ENCODE results near the gene RBFOX2. TPM values are rescaled to one million over a fixed set of nuclear protein-coding genes. Genes with fewer than 3 reads are reported as not detected.

RBFOX2 gene
- total RNA-seq, 1 donor from 2014 or later = 70.0 TPM

GRCh38 chr22:35725521-35725920 lies 303.1 kb downstream of the RBFOX2 start:
- DNase-seq (ENCODE audit: extremely low spot score in 2 of 2) = no peak
- no peak for TF ChIP-seq POLR2A (IDR thresholded peaks at IDR 0.05)
- no peak for TF ChIP-seq POLR2AphosphoS5 (IDR thresholded peaks at IDR 0.05; ENCODE audit: insufficient read depth in 1 of 2, low read depth in 1 of 2)
- no peak for TF ChIP-seq CTCF (IDR thresholded peaks at IDR 0.05)
- intact Hi-C loops (cut with DNase I) = no loop called here

GRCh38 chr22:35721960-35722359 lies 306.7 kb downstream of the RBFOX2 start:
- no peaks in the 10 kb centered on the region for H3K27me3 ChIP-seq
- no peak overlapping the region for H3K27ac ChIP-seq
- no peaks in the 10 kb centered on the region for H3K9me3 ChIP-seq
- no peak for DNase-seq (ENCODE audit: extremely low spot score in 2 of 2)
- no peaks in the 10 kb centered on the region for H3K36me3 ChIP-seq
- intact Hi-C loops (cut with DNase I) = no loop called here
- no peaks in the 10 kb centered on the region for H3K4me1 ChIP-seq
- H3K4me3 ChIP-seq = no peak overlapping the region
- TF ChIP-seq POLR2AphosphoS5 (IDR thresholded peaks at IDR 0.05; ENCODE audit: insufficient read depth in 1 of 2, low read depth in 1 of 2) (no peak), CTCF (IDR thresholded peaks at IDR 0.05) (no peak)

More at GRCh38 chr22:35725521-35725920, 303.1 kb downstream of the RBFOX2 start:
- Histone ChIP-seq H3K27ac (no peak overlapping the region), H3K9me3 (no peaks in the 10 kb centered on the region), H3K4me1 (no peaks in the 10 kb centered on the region), H3K36me3 (no peaks in the 10 kb centered on the region), H3K4me3 (no peak overlapping the region), H3K27me3 (no peaks in the 10 kb centered on the region)

DNA sequence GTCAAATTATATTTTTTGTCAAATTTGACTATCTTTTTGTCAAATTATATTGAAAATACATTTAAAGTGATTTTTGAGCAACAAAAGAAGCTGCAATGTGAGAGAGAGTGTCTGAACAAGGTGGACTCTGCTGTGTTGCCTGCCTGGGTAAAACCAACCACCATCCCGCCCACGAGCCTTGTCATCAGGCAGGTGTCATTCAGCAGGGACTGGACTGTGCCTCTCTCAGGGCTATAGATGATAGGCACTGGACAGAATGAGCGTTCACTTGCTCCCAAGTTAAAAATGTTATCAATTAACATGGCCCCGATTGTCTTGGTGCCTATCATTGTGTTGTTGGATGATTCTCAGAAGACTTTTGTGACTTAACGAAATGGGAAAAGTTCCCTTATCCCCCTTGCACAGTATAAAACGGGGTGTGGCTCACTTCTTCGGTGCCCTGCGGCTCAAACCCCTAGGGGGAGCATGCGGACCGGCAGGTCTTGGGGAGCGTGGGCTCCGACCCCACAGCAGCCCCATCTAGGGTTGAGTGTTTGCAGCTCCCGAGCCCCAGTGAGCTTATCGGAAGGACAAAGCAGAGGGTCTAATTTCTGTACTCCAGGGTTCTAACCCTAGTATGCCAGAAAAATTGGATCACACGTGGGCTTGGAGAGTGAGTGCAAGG lies 309.3 kb downstream of the RBFOX2 start:
- TF ChIP-seq POLR2AphosphoS5 (IDR thresholded peaks at IDR 0.05; ENCODE audit: insufficient read depth in 1 of 2, low read depth in 1 of 2) (no peak), CTCF (IDR thresholded peaks at IDR 0.05) (no peak), POLR2A (IDR thresholded peaks at IDR 0.05) (no peak)
- Histone ChIP-seq H3K4me3 (no peak overlapping the region), H3K36me3 (no peaks in the 10 kb centered on the region), H3K9me3 (no peaks in the 10 kb centered on the region), H3K27ac (no peak overlapping the region), H3K27me3 (no peaks in the 10 kb centered on the region), H3K4me1 (no peaks in the 10 kb centered on the region)
- no peak for DNase-seq (ENCODE audit: extremely low spot score in 2 of 2)
- intact Hi-C loops (cut with DNase I) = no loop called here

DNA sequence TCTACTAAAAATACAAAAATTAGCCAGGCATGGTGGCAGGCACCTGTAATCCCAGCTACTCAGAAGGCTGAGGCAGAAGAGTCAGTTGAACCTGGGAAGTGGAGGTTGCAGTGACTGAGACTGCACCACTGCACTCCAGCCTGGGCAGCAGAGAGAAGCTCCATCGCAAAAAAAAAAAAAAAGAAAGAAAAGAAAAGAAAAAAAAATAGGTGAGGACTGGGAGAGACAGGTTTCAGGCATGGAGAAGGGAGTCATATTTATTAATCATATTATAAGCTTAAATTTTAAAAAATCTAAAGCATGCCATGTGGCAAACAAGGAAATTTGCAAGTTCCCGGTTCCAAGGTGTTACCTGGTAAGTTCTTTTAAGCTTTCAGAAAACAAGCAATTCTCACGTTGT lies 311.1 kb downstream of the RBFOX2 start, which contains the start of gene APOL5:
Gene APOL5, plus strand, starts transcription at position 301 of the 400 bp plus-strand sequence. Its CDS starts 0 bp downstream, at position 301.
- no peaks in the 10 kb centered on the region for H3K36me3 ChIP-seq
- no peak within 1 kb of the TSS for H3K4me3 ChIP-seq
- H3K27me3 ChIP-seq = no peaks in the 10 kb centered on the region
- DNase-seq (ENCODE audit: extremely low spot score in 2 of 2) = no peak
- no peaks in the 10 kb centered on the region for H3K4me1 ChIP-seq
- intact Hi-C loops (cut with DNase I) = no loop called here
- H3K27ac ChIP-seq = no peak within 1 kb of the TSS
- no peaks in the 10 kb centered on the region for H3K9me3 ChIP-seq
- TF ChIP-seq POLR2AphosphoS5 (IDR thresholded peaks at IDR 0.05; ENCODE audit: insufficient read depth in 1 of 2, low read depth in 1 of 2) = no peak
- no peak for TF ChIP-seq CTCF (IDR thresholded peaks at IDR 0.05)
- TF ChIP-seq POLR2A (IDR thresholded peaks at IDR 0.05) = no peak

DNA sequence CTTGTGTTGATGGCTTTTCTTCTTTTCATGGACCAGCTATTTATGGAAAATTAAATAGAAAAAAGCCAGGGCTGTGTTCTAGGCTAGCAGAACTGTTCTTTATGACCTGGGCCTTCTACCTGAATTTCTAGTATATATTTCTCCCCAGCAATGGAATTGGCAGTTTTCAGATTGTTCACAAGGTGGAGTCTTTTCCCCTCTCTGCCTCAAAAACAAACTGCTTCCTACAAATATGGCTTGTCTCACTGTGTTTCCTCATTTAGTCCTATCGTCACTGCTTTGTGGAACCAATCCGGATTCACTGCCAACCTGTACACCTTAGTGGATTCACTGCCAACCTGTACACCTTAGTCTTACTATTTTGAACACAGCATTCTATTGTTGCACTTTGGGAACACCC lies 316.0 kb downstream of the RBFOX2 start:
- no peak for DNase-seq (ENCODE audit: extremely low spot score in 2 of 2)
- no peak for TF ChIP-seq CTCF (IDR thresholded peaks at IDR 0.05)
- no peak for TF ChIP-seq POLR2A (IDR thresholded peaks at IDR 0.05)
- TF ChIP-seq POLR2AphosphoS5 (IDR thresholded peaks at IDR 0.05; ENCODE audit: insufficient read depth in 1 of 2, low read depth in 1 of 2) = no peak
- H3K9me3 ChIP-seq = no peaks in the 10 kb centered on the region
- no peaks in the 10 kb centered on the region for H3K4me1 ChIP-seq
- no peak overlapping the region for H3K27ac ChIP-seq
- H3K4me3 ChIP-seq = no peak overlapping the region
- no peaks in the 10 kb centered on the region for H3K36me3 ChIP-seq
- no peaks in the 10 kb centered on the region for H3K27me3 ChIP-seq
- intact Hi-C loops (cut with DNase I) = no loop called here
